ENCODE data around the gene ALDH1A2.

ALDH1A2 gene

GRCh38 chr15:58095415-58095814 lies 29.9 kb upstream of the ALDH1A2 start:
- Histone ChIP-seq H3K4me1 (ENCODE audit: control insufficient read depth, insufficient read depth, low read length) (no peaks in the 10 kb centered on the region), H3K9me3 (ENCODE audit: control insufficient read depth, insufficient read depth, low read depth, low read length) (no peaks in the 10 kb centered on the region), H3K4me3 (ENCODE audit: low read depth, low read length) (no peak overlapping the region), H3K36me3 (ENCODE audit: control insufficient read depth in 2 of 2, insufficient read depth in 1 of 2, low read length in 2 of 2) (no peaks in the 10 kb centered on the region), H3K27ac (ENCODE audit: extremely low read depth, low read depth, low read length) (no peak overlapping the region)
- CTCF ChIA-PET = no interaction called here
- TF ChIP-seq ZNF596 (tag by site-specific recombination; IDR thresholded peaks at IDR 0.05) = no peak
- no peak for TF ChIP-seq SETDB1 (IDR thresholded peaks at IDR 0.05; ENCODE audit: insufficient read length, low read length)
- TF ChIP-seq SCRT1 (tag by site-specific recombination; IDR thresholded peaks at IDR 0.05; ENCODE audit: borderline replicate concordance) = 0 out of 2 replicates have a peak, but pooled peaks have one; percentile 16
- TF ChIP-seq ZNF600 (tag by site-specific recombination; IDR thresholded peaks at IDR 0.05) = peak; percentile 51; the same call in 1 of the 2 replicates
- peak; percentile 37 for TF ChIP-seq SCRT2 (tag by site-specific recombination; IDR thresholded peaks at IDR 0.05)
- POLR2A ChIA-PET = no interaction called here

- Histone ChIP-seq H3K9me3 (ENCODE audit: control insufficient read depth, insufficient read depth, low read depth, low read length) (no peaks in the 10 kb centered on the region), H3K27ac (ENCODE audit: extremely low read depth, low read depth, low read length) (no peak overlapping the region), H3K36me3 (ENCODE audit: control insufficient read depth in 2 of 2, insufficient read depth in 1 of 2, low read length in 2 of 2) (no peaks in the 10 kb centered on the region), H3K4me1 (ENCODE audit: control insufficient read depth, insufficient read depth, low read length) (no peaks in the 10 kb centered on the region), H3K4me3 (ENCODE audit: low read depth, low read length) (no peak overlapping the region)
- POLR2A ChIA-PET = no interaction called here
- no peak for TF ChIP-seq ZNF37A (tag by site-specific recombination; IDR thresholded peaks at IDR 0.05)
- no peak for TF ChIP-seq GLI2 (tag by site-specific recombination; IDR thresholded peaks at IDR 0.05; ENCODE audit: borderline replicate concordance, low read depth)
- TF ChIP-seq ZNF416 (tag by site-specific recombination; IDR thresholded peaks at IDR 0.05) = no peak
- TF ChIP-seq YY2 (tag by site-specific recombination; IDR thresholded peaks at IDR 0.05) = no peak
- TF ChIP-seq, protein P1, sequence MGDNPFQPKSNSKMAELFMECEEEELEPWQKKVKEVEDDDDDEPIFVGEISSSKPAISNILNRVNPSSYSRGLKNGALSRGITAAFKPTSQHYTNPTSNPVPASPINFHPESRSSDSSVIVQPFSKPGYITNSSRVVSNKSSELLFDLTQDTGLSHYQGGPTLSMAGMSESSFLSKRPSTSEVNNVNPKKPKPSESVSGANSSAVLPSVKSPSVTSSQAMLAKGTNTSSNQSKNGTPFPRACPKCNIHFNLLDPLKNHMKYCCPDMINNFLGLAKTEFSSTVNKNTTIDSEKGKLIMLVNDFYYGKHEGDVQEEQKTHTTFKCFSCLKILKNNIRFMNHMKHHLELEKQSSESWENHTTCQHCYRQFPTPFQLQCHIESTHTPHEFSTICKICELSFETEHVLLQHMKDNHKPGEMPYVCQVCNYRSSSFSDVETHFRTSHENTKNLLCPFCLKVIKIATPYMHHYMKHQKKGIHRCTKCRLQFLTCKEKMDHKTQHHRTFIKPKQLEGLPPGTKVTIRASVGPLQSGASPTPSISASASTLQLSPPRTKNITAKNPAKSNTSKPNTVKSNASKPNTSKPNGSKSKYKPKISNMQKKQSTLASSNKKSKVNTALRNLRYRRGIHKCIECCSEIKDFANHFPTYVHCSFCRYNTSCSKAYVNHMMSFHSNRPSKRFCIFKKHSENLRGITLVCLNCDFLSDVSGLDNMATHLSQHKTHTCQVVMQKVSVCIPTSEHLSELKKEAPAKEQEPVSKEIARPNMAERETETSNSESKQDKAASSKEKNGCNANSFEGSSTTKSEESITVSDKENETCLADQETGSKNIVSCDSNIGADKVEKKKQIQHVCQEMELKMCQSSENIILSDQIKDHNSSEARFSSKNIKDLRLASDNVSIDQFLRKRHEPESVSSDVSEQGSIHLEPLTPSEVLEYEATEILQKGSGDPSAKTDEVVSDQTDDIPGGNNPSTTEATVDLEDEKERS (tag by site-specific recombination; IDR thresholded peaks at IDR 0.05) = no peak
- TF ChIP-seq, protein P2, sequence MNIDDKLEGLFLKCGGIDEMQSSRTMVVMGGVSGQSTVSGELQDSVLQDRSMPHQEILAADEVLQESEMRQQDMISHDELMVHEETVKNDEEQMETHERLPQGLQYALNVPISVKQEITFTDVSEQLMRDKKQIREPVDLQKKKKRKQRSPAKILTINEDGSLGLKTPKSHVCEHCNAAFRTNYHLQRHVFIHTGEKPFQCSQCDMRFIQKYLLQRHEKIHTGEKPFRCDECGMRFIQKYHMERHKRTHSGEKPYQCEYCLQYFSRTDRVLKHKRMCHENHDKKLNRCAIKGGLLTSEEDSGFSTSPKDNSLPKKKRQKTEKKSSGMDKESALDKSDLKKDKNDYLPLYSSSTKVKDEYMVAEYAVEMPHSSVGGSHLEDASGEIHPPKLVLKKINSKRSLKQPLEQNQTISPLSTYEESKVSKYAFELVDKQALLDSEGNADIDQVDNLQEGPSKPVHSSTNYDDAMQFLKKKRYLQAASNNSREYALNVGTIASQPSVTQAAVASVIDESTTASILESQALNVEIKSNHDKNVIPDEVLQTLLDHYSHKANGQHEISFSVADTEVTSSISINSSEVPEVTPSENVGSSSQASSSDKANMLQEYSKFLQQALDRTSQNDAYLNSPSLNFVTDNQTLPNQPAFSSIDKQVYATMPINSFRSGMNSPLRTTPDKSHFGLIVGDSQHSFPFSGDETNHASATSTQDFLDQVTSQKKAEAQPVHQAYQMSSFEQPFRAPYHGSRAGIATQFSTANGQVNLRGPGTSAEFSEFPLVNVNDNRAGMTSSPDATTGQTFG (tag by site-specific recombination; IDR thresholded peaks at IDR 0.05; ENCODE audit: borderline replicate concordance) = no peak
- TF ChIP-seq ZNF19 (tag by site-specific recombination; IDR thresholded peaks at IDR 0.05; ENCODE audit: low read depth) = no peak
- no peak for TF ChIP-seq ZNF664 (tag by site-specific recombination; IDR thresholded peaks at IDR 0.05)
- TF ChIP-seq ZNF514 (tag by site-specific recombination; IDR thresholded peaks at IDR 0.05) = no peak
- no peak for TF ChIP-seq BCL11B (tag by site-specific recombination; IDR thresholded peaks at IDR 0.05; ENCODE audit: low read depth)
- no peak for TF ChIP-seq ZNF792 (tag by site-specific recombination; IDR thresholded peaks at IDR 0.05)
- no peak for TF ChIP-seq ZNF214 (tag by site-specific recombination; IDR thresholded peaks at IDR 0.05; ENCODE audit: borderline replicate concordance)
- CTCF ChIA-PET = interaction anchor here (0.5 to 1.9 kb wide), 3 partner anchors 15 to 522 kb away, joined by 3 to 7 read pairs (median 4); no protein-coding TSS in a partner anchor
Observed at GRCh38 chr15:58087871-58088270, 22.4 kb upstream of the ALDH1A2 start.

- H3K4me1 ChIP-seq (ENCODE audit: control insufficient read depth, insufficient read depth, low read length) = no peaks in the 10 kb centered on the region
- no peak overlapping the region for H3K4me3 ChIP-seq (ENCODE audit: low read depth, low read length)
- TF ChIP-seq ZNF311 (tag by site-specific recombination; IDR thresholded peaks at IDR 0.05; ENCODE audit: borderline replicate concordance) (no peak), ZNF621 (tag by site-specific recombination; IDR thresholded peaks at IDR 0.05) (no peak)
- TF ChIP-seq, protein P3, sequence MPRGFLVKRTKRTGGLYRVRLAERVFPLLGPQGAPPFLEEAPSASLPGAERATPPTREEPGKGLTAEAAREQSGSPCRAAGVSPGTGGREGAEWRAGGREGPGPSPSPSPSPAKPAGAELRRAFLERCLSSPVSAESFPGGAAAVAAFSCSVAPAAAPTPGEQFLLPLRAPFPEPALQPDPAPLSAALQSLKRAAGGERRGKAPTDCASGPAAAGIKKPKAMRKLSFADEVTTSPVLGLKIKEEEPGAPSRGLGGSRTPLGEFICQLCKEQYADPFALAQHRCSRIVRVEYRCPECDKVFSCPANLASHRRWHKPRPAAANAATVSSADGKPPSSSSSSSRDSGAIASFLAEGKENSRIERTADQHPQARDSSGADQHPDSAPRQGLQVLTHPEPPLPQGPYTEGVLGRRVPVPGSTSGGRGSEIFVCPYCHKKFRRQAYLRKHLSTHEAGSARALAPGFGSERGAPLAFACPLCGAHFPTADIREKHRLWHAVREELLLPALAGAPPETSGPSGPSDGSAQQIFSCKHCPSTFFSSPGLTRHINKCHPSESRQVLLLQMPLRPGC (tag by site-specific recombination; IDR thresholded peaks at IDR 0.05) = no peak
- TF ChIP-seq, protein P4, sequence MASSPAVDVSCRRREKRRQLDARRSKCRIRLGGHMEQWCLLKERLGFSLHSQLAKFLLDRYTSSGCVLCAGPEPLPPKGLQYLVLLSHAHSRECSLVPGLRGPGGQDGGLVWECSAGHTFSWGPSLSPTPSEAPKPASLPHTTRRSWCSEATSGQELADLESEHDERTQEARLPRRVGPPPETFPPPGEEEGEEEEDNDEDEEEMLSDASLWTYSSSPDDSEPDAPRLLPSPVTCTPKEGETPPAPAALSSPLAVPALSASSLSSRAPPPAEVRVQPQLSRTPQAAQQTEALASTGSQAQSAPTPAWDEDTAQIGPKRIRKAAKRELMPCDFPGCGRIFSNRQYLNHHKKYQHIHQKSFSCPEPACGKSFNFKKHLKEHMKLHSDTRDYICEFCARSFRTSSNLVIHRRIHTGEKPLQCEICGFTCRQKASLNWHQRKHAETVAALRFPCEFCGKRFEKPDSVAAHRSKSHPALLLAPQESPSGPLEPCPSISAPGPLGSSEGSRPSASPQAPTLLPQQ (tag by site-specific recombination; IDR thresholded peaks at IDR 0.05) = no peak
- TF ChIP-seq, protein P5, sequence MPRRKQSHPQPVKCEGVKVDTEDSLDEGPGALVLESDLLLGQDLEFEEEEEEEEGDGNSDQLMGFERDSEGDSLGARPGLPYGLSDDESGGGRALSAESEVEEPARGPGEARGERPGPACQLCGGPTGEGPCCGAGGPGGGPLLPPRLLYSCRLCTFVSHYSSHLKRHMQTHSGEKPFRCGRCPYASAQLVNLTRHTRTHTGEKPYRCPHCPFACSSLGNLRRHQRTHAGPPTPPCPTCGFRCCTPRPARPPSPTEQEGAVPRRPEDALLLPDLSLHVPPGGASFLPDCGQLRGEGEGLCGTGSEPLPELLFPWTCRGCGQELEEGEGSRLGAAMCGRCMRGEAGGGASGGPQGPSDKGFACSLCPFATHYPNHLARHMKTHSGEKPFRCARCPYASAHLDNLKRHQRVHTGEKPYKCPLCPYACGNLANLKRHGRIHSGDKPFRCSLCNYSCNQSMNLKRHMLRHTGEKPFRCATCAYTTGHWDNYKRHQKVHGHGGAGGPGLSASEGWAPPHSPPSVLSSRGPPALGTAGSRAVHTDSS (tag by site-specific recombination; IDR thresholded peaks at IDR 0.05) = no peak
- H3K27ac ChIP-seq (ENCODE audit: extremely low read depth, low read depth, low read length) = no peak overlapping the region
- H3K36me3 ChIP-seq (ENCODE audit: control insufficient read depth in 2 of 2, insufficient read depth in 1 of 2, low read length in 2 of 2) = no peaks in the 10 kb centered on the region
- POLR2A ChIA-PET = no interaction called here
- CTCF ChIA-PET = interaction anchor here (0.7 to 1.8 kb wide), 2 partner anchors 9 to 526 kb away, joined by 4 to 6 read pairs; no protein-coding TSS in a partner anchor
- H3K9me3 ChIP-seq (ENCODE audit: control insufficient read depth, insufficient read depth, low read depth, low read length) = no peaks in the 10 kb centered on the region
Observed at GRCh38 chr15:58086491-58086890, 21.0 kb upstream of the ALDH1A2 start.
